Fibroblast of villous mesenchyme (primary cell): ENCODE measurements around the gene AQP3. TPM values are rescaled to one million over a fixed set of nuclear protein-coding genes. Genes with fewer than 3 reads are reported as not detected.

ENCODE experiments used
- DNase-seq: peaks from one replicate; pipeline ENCODE4 v3.0.0-alpha.2; 2010; ENCODE audit warnings: low read depth
- H3K4me3 ChIP-seq: 2 replicates; pipeline ENCODE4 v1.5.1; 2011; ENCODE audit warnings: low read depth, mild to moderate bottlenecking, low read length
- total RNA-seq: library from RNA; depleted of rRNA; stranded (reverse); fragments of >200 nt; gene quantifications from 2 replicates; pipeline ENCODE4 v1.2.3, GENCODE V29; 2012
- TF ChIP-seq, protein P1 (sequence below): IDR thresholded peaks from 2 replicates; pipeline ENCODE4 v1.5.1; 2012; ENCODE audit warnings: low read depth, mild to moderate bottlenecking, low read length; ENCODE audit not compliant: insufficient read depth

Gene AQP3
- total RNA-seq, 1 donor, result 0.86 TPM

DNA sequence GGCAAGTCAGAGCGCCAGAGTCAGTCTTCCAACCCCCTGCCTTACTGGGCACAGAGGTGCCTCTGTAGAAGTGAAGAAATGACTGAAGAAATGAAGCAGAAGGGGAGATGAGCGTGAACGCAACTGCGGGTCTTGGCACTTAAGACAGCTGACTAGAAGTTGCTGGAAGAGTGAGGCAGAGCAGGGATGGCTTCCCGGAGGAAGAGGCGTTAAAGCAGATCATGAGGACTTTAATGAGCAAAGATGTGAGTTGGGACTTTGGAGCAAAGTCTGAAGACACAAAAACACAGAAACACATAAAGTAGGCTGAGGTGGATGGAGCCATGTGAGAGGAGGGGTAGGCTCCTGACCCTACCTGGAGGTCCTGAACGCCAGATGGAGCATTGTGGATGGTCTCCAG lies 7.2 kb downstream of the AQP3 start:
- no peak overlapping the region for H3K4me3 ChIP-seq
- TF ChIP-seq, protein P1, sequence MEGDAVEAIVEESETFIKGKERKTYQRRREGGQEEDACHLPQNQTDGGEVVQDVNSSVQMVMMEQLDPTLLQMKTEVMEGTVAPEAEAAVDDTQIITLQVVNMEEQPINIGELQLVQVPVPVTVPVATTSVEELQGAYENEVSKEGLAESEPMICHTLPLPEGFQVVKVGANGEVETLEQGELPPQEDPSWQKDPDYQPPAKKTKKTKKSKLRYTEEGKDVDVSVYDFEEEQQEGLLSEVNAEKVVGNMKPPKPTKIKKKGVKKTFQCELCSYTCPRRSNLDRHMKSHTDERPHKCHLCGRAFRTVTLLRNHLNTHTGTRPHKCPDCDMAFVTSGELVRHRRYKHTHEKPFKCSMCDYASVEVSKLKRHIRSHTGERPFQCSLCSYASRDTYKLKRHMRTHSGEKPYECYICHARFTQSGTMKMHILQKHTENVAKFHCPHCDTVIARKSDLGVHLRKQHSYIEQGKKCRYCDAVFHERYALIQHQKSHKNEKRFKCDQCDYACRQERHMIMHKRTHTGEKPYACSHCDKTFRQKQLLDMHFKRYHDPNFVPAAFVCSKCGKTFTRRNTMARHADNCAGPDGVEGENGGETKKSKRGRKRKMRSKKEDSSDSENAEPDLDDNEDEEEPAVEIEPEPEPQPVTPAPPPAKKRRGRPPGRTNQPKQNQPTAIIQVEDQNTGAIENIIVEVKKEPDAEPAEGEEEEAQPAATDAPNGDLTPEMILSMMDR, result no peak
- DNase-seq, result no peak

DNA sequence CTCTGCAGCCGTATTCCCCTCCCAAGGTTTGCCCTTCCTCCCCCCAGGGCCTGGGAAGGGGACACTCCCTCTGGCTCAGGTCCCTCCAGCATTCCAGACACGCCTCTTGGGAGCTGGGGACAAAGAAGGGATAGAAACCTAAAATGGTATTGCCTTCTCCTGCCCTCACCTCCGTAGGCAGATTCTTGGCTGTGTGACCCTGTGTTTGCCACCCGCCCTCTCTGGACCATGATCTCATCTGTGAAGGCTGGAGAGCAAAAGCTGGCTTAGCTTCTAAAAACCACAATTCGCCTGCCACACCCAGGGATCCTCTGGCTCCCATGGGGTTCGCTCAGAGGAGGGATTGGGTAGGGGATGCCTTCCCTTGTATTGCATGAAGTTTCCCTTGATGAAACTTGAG lies 7.7 kb downstream of the AQP3 start:
- no peak for DNase-seq
- TF ChIP-seq, protein P1, result no peak

DNA sequence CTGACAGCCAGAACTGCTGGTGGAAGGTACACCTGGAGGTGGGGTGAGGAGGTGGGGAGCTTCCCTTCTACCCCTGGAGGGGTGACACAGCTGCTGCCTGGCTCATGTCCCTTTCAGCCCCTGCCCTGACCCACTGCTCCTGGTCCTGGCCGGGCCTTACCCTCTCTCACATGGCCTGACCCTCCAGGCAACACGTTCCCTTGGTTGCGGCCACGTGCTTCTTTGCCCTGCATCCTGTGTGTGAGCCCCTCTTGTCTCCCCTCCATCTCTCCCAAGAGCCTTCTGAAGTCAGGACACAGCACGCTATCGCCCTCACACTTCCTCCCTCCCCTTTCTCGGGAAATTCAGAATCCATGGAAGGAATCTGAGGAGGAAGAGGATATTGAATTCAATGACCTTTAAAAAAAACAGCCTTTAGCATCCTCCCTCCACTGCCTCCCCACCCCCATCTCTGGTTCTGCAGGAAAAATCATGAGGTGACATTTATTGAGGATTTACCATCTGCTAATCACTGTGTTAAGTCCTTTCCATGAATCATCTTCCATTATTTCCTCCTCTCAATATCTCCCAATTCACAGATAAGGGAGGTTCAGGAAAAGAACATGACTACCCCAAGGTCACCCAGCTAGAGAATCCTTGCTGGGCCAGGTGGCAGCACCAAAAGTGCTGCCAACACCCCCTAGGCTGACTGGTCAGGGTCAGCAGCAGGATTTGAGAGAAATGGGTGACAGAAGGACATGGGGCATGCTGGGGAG lies 8.3 kb downstream of the AQP3 start:
- TF ChIP-seq, protein P1, result no peak
- H3K4me3 ChIP-seq, result no peak overlapping the region
- DNase-seq, result no peak

More for the DNA sequence above, 7.7 kb downstream of the AQP3 start:
- no peak overlapping the region for H3K4me3 ChIP-seq

DNA sequence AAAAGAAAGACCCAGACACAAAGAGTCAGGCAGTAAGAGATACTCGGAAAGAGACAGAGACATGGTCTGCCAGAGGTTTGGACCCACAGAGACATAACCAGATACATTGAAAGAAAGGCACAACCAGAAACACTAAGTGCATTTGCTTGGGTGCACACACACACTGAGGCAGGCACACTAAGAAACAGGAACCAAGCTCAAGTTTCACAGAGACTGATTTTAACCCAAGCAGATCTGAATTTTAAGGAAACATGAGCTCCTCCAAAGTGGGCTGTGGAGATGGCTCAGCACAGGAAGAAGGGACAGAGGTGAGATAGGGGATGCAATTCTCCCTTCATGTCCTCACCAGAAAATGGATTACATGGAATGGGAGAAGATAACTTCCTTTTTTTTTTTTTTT lies 9.5 kb downstream of the AQP3 start:
- no peak overlapping the region for H3K4me3 ChIP-seq
- DNase-seq, result no peak
- TF ChIP-seq, protein P1, result no peak

DNA sequence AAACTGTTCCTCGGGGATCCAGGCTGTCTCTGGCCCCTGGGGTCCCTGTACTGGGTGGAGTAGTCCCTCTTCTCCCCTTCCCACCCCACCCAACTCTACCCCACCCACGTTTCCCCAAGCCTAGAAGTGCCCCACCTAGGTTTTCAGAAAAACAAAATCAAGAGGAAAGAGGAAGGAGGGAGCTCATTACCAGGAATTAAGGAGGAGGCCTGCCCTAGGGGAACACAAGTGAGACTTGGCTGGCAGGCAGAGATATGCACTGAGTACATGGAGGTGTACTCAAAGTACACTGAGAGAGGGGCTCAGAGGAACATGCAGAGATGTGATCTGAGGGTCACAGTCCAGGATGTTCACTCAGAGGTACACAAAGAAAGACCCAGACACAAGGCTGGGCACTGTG lies 10.2 kb downstream of the AQP3 start:
- DNase-seq, result no peak
- TF ChIP-seq, protein P1, result no peak
- no peak overlapping the region for H3K4me3 ChIP-seq

DNA sequence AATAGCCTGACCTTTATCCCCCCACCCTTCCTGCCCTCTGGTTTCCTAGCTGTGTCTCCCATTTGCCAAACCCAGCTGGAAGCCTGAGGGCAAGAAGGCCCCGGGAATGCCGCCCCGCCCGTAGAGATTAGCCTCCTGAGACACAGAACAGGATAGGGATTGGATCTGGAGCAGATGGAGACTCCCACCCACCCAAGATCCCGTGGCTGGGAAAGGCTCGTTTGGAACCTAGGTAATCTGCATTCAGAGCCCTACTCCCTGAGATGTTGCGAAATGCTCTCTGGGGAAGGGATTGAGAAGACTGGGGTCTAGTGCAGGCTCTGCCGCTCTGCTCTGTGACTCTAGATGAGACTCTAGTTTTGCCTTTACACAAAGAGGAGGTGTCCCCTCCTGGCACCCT lies 10.9 kb downstream of the AQP3 start:
- TF ChIP-seq, protein P1, result no peak
- DNase-seq, result peak; percentile 44

DNA sequence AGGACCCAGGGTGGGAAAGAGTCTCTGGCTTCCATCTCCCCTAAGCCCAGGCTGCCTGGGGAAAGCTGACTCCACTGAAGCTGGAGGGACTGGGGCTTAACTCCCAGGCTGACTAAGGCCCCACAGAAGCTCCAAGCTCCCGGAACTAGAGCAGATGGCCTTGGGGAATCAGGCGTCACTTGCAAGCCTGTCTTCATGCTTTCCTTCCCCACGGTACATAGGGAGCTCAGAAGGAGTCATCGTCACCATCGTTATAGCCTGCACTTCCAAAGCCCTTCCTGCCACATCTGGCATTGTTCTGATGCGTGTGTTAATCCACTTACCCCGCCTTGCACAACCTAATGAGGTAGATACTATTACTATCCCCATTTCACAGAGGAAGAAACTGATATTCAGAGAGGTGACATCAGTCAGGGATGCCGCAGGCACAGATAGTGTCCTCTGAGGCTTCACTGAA lies 11.5 kb downstream of the AQP3 start:
- no peak overlapping the region for H3K4me3 ChIP-seq
- peak; percentile 18 for DNase-seq
- TF ChIP-seq, protein P1, result no peak

More for the DNA sequence above, 10.9 kb downstream of the AQP3 start:
- H3K4me3 ChIP-seq, result no peak overlapping the region
